Measurements from ENCODE around the gene TSPAN5. TPM values are rescaled to one million over a fixed set of nuclear protein-coding genes. Genes with fewer than 3 reads are reported as not detected.

The TSPAN5 gene
- total and polyA plus RNA-seq, 8 donors = 1.6 to 90.2 (median 8.5) TPM

DNA sequence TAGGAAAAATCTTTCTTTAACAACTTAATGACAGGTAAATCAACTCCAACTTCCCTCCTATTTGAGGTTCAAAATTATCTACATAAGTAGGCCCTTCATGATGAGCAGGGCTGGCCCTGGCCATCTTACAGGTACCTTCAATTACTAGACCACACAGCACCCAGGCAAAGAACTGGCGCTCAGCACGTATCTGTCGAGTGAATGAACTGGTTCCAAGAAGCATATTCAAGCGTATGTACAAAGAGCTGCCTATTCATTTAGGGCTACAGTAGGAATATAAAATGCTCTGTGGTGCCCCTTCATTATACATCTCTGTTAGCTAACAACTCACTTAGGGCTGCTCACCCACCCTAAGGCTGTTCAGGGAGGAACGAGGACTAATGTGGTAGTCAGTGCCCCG, 48.0 kb downstream of the TSPAN5 start:
- Histone ChIP-seq H3K4me3 (no peak overlapping the region), H3K27me3 (no peaks in the 10 kb centered on the region), H3K27ac (no peak overlapping the region), H3K36me3 (no peaks in the 10 kb centered on the region), H3K9me3 (no peaks in the 10 kb centered on the region), H3K4me1 (peaks cover 0 to 44% (median 3%) of the 10 kb centered on the region in 4 donors)
- no peak for DNase-seq
- TF ChIP-seq POLR2AphosphoS5 (IDR thresholded peaks at IDR 0.05) (no peak), EP300 (IDR thresholded peaks at IDR 0.05) (no peak), POLR2A (IDR thresholded peaks at IDR 0.05) (no peak)
- TF ChIP-seq, protein P1, sequence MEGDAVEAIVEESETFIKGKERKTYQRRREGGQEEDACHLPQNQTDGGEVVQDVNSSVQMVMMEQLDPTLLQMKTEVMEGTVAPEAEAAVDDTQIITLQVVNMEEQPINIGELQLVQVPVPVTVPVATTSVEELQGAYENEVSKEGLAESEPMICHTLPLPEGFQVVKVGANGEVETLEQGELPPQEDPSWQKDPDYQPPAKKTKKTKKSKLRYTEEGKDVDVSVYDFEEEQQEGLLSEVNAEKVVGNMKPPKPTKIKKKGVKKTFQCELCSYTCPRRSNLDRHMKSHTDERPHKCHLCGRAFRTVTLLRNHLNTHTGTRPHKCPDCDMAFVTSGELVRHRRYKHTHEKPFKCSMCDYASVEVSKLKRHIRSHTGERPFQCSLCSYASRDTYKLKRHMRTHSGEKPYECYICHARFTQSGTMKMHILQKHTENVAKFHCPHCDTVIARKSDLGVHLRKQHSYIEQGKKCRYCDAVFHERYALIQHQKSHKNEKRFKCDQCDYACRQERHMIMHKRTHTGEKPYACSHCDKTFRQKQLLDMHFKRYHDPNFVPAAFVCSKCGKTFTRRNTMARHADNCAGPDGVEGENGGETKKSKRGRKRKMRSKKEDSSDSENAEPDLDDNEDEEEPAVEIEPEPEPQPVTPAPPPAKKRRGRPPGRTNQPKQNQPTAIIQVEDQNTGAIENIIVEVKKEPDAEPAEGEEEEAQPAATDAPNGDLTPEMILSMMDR (IDR thresholded peaks at IDR 0.05) = no peak
- WGBS, 5 donors = 70 to 96% (median 94%) methylated on average over 6 of the region's 6 CpGs
- intact Hi-C loops (cut with DNase I; ENCODE audit: low total_unique reads) = no loop called here

DNA sequence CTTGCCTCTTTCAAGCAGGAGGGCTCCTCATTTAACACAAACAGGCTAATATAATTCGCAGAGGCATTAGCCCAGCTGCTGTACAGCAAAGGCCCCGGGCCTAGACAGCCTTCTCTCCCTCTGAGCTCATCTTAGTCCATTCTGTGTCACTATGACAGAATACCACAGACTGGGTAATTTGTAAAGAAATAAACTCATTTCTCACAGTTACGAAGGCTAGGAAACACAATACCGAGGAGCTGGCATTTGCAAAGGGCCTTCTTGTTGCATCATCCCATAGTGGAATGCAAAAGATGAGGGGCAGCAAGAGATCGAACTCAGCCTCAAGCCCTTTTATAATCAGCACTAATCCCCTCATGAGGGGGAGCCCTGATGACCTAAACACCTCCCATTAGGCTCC, 48.5 kb downstream of the TSPAN5 start:
- no peak overlapping the region for H3K27ac ChIP-seq
- no peak overlapping the region for H3K4me3 ChIP-seq
- H3K36me3 ChIP-seq = no peaks in the 10 kb centered on the region
- DNase-seq = no peak
- peaks cover 0 to 46% (median 3%) of the 10 kb centered on the region in 4 donors for H3K4me1 ChIP-seq
- TF ChIP-seq EP300 (IDR thresholded peaks at IDR 0.05) (no peak), POLR2AphosphoS5 (IDR thresholded peaks at IDR 0.05) (no peak), POLR2A (IDR thresholded peaks at IDR 0.05) (no peak)
- TF ChIP-seq, protein P1 (IDR thresholded peaks at IDR 0.05) = no peak
- H3K9me3 ChIP-seq = no peaks in the 10 kb centered on the region
- intact Hi-C loops (cut with DNase I; ENCODE audit: low total_unique reads) = no loop called here
- no peaks in the 10 kb centered on the region for H3K27me3 ChIP-seq
- 76 to 93% (median 86%) methylated on average over 5 of the region's 5 CpGs for WGBS, 5 donors

DNA sequence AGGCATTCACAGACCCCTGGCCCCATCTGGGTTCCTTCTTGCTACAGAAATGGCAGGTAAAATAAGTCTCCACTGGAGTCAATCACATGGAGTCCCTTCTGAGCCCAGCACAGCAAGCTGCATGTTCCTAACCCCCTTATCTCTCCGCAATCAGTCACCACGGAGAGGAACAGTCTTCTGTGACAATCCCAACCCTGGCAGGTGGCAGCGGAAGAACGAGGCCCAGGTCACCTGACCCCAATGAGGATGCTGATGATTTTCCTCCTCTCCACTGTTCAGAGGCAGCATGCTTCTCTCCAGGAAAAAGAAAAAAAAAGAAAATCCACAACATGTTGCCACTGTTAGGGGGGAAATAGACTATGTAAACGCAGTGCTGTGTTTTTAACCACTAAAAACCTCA, 50.1 kb downstream of the TSPAN5 start:
- peaks cover 0 to 48% (median 6%) of the 10 kb centered on the region in 4 donors for H3K4me1 ChIP-seq
- no peaks in the 10 kb centered on the region for H3K9me3 ChIP-seq
- 60 to 66% (median 62%) methylated on average over 5 of the region's 5 CpGs for WGBS, 5 donors
- no peaks in the 10 kb centered on the region for H3K27me3 ChIP-seq
- H3K4me3 ChIP-seq = no peak overlapping the region
- DNase-seq = no peak
- intact Hi-C loops (cut with DNase I; ENCODE audit: low total_unique reads) = no loop called here
- no peaks in the 10 kb centered on the region for H3K36me3 ChIP-seq
- TF ChIP-seq POLR2A (IDR thresholded peaks at IDR 0.05) (no peak), POLR2AphosphoS5 (IDR thresholded peaks at IDR 0.05) (no peak), EP300 (IDR thresholded peaks at IDR 0.05) (no peak)
- TF ChIP-seq, protein P1 (IDR thresholded peaks at IDR 0.05) = no peak
- H3K27ac ChIP-seq = no peak overlapping the region

DNA sequence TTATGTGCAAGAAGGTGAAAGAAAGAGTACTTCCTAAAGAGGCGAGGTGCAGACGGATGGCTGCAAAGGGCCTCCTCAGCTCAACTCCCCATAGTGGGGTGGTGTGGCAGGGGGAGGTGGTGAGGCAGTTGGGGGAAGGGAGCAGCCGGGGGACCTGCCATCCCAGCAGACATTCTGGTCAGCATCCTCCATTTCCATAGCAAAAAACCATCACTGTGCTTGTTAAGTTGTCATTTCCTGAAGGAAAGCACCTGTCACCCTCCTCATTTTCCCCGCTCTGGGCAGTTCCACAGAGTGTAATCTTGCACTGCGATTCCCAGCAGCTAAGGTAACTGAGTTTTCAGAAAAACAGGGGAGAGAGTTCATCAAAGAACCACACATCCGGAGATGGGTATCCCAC, 51.5 kb downstream of the TSPAN5 start:
- Histone ChIP-seq H3K4me3 (no peak overlapping the region), H3K27ac (no peak overlapping the region), H3K4me1 (peaks cover 0 to 42% (median 7%) of the 10 kb centered on the region in 4 donors), H3K36me3 (no peaks in the 10 kb centered on the region), H3K9me3 (no peaks in the 10 kb centered on the region), H3K27me3 (no peaks in the 10 kb centered on the region)
- WGBS, 5 donors = 79 to 92% (median 81%) methylated on average over 6 of the region's 6 CpGs
- TF ChIP-seq POLR2A (IDR thresholded peaks at IDR 0.05) (no peak), EP300 (IDR thresholded peaks at IDR 0.05) (no peak), POLR2AphosphoS5 (IDR thresholded peaks at IDR 0.05) (no peak)
- TF ChIP-seq, protein P1 (IDR thresholded peaks at IDR 0.05) = no peak
- intact Hi-C loops (cut with DNase I; ENCODE audit: low total_unique reads) = no loop called here
- no peak for DNase-seq

Measured in stomach (tissue), 9 donors.